ENCODE results near the gene TUBGCP5.

The TUBGCP5 gene

GRCh38 chr15:23079766-23080165 is 40.4 kb upstream of the TUBGCP5 start:
- Histone ChIP-seq H3K27me3 (ENCODE audit: control insufficient read depth, low read length) (no peaks in the 10 kb centered on the region), H3K4me2 (ENCODE audit: low read length) (no peak overlapping the region), H3K27ac (ENCODE audit: low read depth, low read length) (no peak overlapping the region), H3K36me3 (ENCODE audit: control insufficient read depth, low read length) (no peaks in the 10 kb centered on the region), H3K79me2 (ENCODE audit: control insufficient read depth, low read length) (no peaks in the 10 kb centered on the region), H3K4me3 (ENCODE audit: low read length) (no peak overlapping the region), H4K20me1 (ENCODE audit: control insufficient read depth, insufficient read depth, low read depth, low read length) (no peaks in the 10 kb centered on the region), H3K4me1 (ENCODE audit: control insufficient read depth, low read length) (peaks cover 9% of the 10 kb centered on the region), H3K9me2 (replicated peaks; ENCODE audit: control insufficient read depth, low read length) (no peaks in the 10 kb centered on the region), H3K9me3 (ENCODE audit: control insufficient read depth, insufficient read depth, low read length) (no peaks in the 10 kb centered on the region), H3F3A (ENCODE audit: control insufficient read depth, insufficient read depth) (no peaks in the 10 kb centered on the region)
- TF ChIP-seq CTCF (IDR thresholded peaks at IDR 0.05; ENCODE audit: low read depth, low read length, poor library complexity, severe bottlenecking) (no peak), EZH2phosphoT487 (IDR thresholded peaks at IDR 0.05; ENCODE audit: borderline replicate concordance, low read length) (no peak)

DNA sequence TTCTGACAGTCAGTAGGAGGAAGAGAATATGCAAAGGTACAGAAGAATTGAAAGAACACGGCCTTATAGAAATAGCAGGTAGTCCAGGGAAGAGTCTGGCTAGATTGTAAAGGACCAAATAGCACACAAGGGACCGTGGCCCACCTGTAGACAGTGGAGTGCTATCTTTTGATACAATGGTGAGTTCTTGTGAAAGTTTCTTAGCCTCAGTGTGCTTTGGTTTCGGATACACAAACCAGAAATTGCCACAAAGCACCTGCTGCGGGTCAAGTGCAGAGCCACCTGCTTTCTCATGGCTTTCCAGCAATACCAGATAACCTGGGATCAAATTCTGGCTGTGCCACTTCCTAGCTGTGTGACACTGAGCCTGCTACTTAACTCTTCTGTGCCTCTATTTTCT is 36.6 kb upstream of the TUBGCP5 start:
- Histone ChIP-seq H3F3A (ENCODE audit: control insufficient read depth, insufficient read depth) (no peaks in the 10 kb centered on the region), H3K79me2 (ENCODE audit: control insufficient read depth, low read length) (no peaks in the 10 kb centered on the region), H3K36me3 (ENCODE audit: control insufficient read depth, low read length) (no peaks in the 10 kb centered on the region), H3K27ac (ENCODE audit: low read depth, low read length) (no peak overlapping the region), H3K4me2 (ENCODE audit: low read length) (no peak overlapping the region), H3K4me3 (ENCODE audit: low read length) (no peak overlapping the region), H3K9me2 (replicated peaks; ENCODE audit: control insufficient read depth, low read length) (no peaks in the 10 kb centered on the region), H3K9me3 (ENCODE audit: control insufficient read depth, insufficient read depth, low read length) (no peaks in the 10 kb centered on the region), H4K20me1 (ENCODE audit: control insufficient read depth, insufficient read depth, low read depth, low read length) (no peaks in the 10 kb centered on the region), H3K27me3 (ENCODE audit: control insufficient read depth, low read length) (no peaks in the 10 kb centered on the region), H3K4me1 (ENCODE audit: control insufficient read depth, low read length) (peaks cover 17% of the 10 kb centered on the region)
- TF ChIP-seq CTCF (IDR thresholded peaks at IDR 0.05; ENCODE audit: low read depth, low read length, poor library complexity, severe bottlenecking) (no peak), EZH2phosphoT487 (IDR thresholded peaks at IDR 0.05; ENCODE audit: borderline replicate concordance, low read length) (no peak)

DNA sequence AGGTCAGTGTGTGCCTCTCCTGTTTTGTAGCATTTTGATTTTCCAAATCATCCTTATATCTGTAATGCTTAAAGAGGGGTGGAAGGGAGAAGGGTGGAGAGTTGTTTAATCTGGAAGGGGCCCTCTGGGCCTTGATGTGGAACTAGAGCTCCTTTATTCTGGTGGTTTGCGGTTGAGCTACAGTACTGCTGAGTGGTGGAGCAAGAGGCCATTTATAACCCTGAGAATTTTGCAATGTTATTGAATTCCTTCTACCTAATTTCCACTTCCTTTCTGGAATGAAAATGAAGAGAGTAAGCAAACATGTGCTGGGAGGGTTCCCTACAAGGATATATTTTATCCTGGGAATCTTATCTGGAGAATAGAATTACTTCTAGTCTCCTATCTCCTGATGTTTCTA is 35.3 kb upstream of the TUBGCP5 start:
- Histone ChIP-seq H3K27ac (ENCODE audit: low read depth, low read length) (no peak overlapping the region), H3K4me2 (ENCODE audit: low read length) (peak overlapping the region; percentile 6; the same call in 1 of the 2 replicates), H4K20me1 (ENCODE audit: control insufficient read depth, insufficient read depth, low read depth, low read length) (no peaks in the 10 kb centered on the region), H3K79me2 (ENCODE audit: control insufficient read depth, low read length) (no peaks in the 10 kb centered on the region), H3K36me3 (ENCODE audit: control insufficient read depth, low read length) (no peaks in the 10 kb centered on the region), H3F3A (ENCODE audit: control insufficient read depth, insufficient read depth) (no peaks in the 10 kb centered on the region), H3K4me3 (ENCODE audit: low read length) (no peak overlapping the region), H3K9me2 (replicated peaks; ENCODE audit: control insufficient read depth, low read length) (no peaks in the 10 kb centered on the region), H3K9me3 (ENCODE audit: control insufficient read depth, insufficient read depth, low read length) (no peaks in the 10 kb centered on the region), H3K4me1 (ENCODE audit: control insufficient read depth, low read length) (peaks cover 17% of the 10 kb centered on the region), H3K27me3 (ENCODE audit: control insufficient read depth, low read length) (no peaks in the 10 kb centered on the region)
- no peak for TF ChIP-seq EZH2phosphoT487 (IDR thresholded peaks at IDR 0.05; ENCODE audit: borderline replicate concordance, low read length)
- no peak for TF ChIP-seq CTCF (IDR thresholded peaks at IDR 0.05; ENCODE audit: low read depth, low read length, poor library complexity, severe bottlenecking)

Data from DOHH2 (cell line).